OCI-LY1 (cell line): ENCODE data around the gene PLEKHH2.

Experiments used
- EZH2 ChIP-seq: fragments of 200-600 bp; sonication (generic), shearing (Covaris generic); IDR thresholded peaks from 2 replicates; pipeline ENCODE4 v1.8.0; 2017; ENCODE audit warnings: borderline replicate concordance, mixed run types, mild to moderate bottlenecking, antibody characterized with exemption, low read length, moderate library complexity, mixed read lengths
- TF ChIP-seq, protein P1 (sequence below): fragments of 200-600 bp; sonication (generic), shearing (Covaris generic); IDR thresholded peaks from 2 replicates; pipeline ENCODE4 v1.5.1; 2017; ENCODE audit warnings: mild to moderate bottlenecking, antibody characterized with exemption, low read length, moderate library complexity, mixed read lengths

DNA sequence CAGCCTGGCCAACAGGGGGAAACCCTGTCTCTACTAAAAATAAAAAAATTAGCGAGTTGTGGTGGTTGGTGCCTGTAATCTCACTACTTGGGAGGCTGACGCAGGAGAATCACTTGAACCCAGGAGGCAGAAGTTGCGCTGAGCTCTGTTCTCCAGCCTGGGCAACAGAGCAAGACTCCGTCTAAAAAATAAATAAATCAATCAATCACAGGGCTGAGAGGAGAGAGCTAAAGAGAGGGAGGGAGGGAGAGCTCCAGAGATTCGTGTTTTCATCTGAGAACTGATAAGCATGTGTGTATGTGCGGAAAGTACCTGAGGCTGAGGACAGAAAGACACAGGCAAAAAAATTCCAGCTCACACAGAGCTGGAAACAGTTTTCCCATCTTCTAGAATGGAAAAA, 99.6 kb downstream of the PLEKHH2 start:
- no peak for TF ChIP-seq EZH2
- TF ChIP-seq, protein P1, sequence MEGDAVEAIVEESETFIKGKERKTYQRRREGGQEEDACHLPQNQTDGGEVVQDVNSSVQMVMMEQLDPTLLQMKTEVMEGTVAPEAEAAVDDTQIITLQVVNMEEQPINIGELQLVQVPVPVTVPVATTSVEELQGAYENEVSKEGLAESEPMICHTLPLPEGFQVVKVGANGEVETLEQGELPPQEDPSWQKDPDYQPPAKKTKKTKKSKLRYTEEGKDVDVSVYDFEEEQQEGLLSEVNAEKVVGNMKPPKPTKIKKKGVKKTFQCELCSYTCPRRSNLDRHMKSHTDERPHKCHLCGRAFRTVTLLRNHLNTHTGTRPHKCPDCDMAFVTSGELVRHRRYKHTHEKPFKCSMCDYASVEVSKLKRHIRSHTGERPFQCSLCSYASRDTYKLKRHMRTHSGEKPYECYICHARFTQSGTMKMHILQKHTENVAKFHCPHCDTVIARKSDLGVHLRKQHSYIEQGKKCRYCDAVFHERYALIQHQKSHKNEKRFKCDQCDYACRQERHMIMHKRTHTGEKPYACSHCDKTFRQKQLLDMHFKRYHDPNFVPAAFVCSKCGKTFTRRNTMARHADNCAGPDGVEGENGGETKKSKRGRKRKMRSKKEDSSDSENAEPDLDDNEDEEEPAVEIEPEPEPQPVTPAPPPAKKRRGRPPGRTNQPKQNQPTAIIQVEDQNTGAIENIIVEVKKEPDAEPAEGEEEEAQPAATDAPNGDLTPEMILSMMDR: no peak
